NCI-H1436 treated with DMSO at 0.1 percent for 48 hours (cell line): ENCODE results near the gene ZNF358.
A peak's percentile ranks its signal among the peaks of the same experiment; 100 is the strongest.

Source experiments
- DNase-seq: peaks from one replicate; lab custom pipeline; 2025; lab: John Stamatoyannopoulos, UW

ZNF358 gene

DNA sequence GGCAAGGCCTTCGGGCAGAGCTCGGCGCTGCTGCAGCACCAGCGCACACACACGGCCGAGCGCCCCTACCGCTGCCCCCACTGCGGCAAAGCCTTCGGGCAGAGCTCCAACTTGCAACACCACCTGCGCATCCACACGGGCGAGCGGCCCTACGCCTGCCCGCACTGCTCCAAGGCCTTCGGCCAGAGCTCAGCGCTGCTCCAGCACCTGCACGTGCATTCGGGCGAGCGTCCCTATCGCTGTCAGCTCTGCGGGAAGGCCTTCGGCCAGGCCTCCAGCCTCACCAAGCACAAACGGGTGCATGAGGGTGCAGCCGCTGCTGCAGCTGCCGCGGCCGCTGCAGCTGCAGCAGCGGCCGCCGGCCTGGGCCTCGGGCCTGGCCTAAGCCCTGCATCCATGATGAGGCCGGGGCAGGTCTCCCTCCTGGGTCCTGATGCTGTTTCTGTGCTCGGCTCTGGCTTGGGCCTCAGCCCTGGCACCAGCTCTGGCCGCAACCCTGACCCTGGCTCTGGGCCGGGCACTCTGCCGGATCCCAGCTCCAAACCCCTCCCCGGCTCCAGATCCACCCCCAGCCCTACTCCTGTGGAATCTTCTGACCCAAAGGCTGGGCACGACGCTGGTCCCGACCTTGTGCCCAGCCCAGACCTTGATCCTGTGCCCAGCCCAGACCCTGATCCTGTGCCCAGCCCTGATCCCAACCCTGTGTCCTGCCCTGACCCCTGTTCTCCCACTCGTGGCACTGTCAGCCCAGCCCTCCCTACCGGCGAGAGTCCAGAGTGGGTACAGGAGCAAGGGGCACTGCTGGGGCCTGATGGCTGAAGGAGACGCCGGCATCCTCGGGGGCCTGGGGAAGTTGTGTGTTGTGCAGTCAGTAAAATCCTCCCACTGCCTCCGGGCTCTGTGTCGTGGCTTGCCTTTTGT, 4.5 kb downstream of the ZNF358 start:
- DNase-seq: no peak

DNA sequence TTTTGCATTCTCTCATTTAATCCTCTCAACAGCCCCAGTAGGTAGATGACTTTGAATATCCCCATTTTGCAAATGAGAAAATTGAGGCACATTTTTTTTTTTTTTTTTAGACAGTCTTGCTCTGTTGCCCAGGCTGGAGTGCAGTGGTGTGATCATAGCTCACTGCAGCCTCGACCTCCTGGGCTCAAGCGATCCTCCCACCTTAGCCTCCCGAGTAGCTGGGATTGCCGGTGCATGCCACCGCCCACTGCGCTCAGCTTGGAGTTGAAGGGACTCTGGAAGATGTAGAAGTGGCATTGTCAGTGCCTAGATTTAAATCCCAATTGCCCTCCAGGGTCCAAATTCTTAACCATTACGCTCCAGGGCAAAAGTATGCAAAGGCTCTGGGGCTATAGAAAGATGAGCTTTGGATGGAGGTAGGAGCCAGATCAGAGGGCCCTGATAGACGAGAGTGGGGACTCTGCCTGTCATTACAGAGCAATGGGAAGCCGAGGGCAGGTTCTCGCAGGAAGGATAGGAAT, 5.7 kb downstream of the ZNF358 start:
- no peak for DNase-seq

DNA sequence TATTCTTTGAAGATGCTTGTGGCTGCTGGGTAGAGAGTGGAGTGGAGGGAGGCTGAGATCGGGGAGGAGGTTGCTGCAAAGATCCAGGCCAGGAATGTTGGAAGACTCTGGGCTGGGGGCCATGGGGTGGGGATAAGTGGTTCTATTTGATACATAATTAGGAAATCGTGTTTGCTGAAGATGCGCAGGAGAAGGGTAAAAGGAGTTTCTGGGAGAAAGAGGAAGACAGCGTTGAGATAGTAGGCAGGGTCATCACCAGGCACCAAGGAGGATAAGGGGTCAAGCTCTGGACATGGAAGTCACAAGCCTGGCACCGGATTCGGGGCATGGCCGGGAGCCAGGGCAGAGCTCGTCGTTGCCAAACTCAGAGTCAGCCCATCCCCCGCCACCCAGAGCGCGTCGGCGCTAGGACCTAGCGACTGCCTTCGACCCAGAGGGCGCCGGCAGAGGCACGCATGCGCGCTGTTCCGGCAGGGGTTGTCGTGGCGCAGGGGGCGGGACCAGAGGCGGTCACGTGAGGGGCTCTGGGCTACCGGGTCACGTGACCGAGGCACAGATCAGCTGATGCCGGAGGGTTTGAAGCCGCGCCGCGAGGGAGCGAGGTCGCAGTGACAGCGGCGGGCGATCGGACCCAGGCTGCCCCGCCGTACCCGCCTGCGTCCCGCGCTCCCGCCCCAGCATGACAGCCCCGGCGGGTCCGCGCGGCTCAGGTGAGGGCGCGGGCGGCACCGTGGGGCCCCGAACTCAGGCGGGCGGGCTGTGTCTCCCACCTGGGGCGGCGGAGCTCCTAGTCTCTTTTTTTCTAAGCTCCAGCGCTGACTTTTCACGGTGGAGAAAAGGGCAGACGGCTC, 6.4 kb downstream of the ZNF358 start, which contains the start of gene MCOLN1:
MCOLN1 (plus strand) TSS at position 553 of the 851 bp plus-strand sequence; CDS start at position 680, 127 bp downstream.
- peak; percentile 57 for DNase-seq

DNA sequence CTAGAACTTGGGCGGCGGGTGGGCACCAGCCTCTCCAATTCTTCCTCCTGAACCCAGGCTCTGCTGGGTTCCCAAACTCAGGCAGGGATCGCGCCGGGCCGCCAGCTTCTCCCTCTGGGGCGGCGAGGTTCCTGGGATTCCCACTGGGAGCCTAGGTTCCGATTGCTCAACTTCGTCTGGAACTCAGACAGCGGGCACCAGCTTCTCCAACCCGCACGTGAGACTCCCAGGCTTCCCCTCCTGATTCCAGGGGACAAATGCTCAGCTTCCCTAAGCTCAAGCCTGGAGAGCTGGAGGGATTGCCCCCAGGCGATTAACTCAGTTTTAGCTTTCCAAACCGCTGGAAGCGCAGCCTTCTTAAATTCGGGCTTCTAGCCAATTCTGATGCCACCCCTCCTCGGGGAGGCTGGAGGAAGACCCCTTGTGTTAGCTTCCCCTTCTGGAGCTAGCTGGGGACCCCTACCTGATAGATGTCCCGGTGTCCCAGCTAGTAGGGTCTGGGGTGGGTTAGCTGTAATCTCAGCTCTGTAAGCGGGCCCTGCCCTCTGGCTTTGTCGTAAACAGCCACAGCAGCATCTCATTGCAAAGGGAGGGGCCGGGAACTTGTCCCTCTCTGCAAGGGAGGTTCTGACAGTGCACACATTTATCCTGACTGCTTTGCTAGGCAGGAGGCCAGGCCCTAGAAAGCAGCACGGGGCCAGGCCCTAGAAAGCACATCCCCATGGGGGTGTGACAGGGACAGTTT, 7.2 kb downstream of the ZNF358 start:
- DNase-seq: no peak

DNA sequence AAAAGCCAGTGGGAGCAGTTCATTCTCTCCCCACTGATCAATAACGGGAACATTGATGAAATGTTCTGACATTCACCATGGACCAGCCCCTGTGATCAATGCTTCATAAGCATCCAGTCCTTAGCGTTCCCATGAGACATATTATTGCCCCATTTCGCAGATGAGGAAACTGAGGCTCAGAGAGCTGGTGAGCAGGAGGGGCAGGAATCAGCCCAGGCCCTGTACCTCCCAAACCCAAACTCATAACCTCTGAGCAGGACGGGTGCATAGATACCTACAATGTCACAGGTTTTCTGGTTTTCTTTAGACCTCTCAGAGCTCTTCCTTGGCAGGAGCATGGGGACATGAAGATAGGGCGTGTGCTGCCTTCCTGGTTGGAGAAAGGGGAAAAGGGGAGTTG, 8.6 kb downstream of the ZNF358 start:
- no peak for DNase-seq

DNA sequence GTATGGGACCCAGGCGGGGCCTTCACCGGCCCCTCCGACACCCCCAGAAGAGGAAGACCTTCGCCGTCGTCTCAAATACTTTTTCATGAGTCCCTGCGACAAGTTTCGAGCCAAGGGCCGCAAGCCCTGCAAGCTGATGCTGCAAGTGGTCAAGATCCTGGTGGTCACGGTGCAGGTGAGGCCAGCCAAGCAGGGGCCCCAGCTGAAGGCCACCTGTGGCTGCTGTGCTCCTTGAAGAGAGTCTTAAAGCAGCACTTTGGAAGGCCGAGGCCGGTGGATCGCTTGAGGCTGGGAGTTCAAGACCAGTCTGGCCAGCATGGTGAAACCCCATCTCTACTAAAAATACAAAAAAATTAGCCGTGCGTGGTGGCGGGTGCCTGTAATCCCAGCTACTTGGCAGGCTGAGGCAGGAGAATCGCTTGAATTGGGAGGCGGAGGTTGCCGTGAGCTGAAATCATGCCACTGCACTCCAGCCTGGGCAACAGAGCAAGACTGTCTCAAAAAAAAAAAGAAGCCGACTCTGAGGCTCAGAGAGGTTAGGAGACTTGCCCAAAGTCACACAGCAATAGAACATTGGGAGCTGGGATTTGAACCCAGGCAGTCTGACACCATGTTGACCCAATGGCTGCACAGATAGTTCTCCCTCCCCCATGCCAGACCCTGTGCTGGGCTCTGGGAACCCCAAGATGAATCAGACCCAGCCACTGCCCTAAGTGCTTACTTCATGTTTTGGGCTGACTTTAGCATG, 9.3 kb downstream of the ZNF358 start:
- DNase-seq: no peak

DNA sequence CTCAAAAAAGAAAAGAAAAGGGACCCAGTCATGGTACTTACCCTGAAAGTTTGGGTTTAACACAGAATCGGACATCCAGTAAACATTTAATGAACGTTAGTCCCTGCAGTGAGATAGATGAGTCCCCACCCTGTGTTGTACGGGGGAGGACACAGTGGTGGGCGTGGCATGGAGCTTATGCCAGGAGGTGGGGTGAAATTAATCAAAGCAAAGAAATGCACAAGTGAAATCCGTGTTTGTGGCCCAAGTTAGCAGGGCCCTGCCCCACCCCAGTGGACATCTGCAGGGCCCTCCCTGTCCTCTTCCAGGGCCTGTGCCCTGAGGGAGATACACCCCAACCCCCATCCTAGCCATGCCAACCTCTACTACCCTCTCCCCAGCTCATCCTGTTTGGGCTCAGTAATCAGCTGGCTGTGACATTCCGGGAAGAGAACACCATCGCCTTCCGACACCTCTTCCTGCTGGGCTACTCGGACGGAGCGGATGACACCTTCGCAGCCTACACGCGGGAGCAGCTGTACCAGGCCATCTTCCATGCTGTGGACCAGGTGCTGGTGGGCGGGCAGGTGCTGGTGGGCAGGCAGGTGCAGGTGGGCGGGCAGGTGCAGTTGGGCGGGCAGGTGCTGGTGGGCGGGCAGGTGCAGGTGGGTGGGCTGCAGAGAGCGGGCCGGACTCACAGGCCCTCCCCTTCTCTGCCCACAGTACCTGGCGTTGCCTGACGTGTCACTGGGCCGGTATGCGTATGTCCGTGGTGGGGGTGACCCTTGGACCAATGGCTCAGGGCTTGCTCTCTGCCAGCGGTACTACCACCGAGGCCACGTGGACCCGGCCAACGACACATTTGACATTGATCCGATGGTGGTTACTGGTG, 10.4 kb downstream of the ZNF358 start:
- no peak for DNase-seq

DNA sequence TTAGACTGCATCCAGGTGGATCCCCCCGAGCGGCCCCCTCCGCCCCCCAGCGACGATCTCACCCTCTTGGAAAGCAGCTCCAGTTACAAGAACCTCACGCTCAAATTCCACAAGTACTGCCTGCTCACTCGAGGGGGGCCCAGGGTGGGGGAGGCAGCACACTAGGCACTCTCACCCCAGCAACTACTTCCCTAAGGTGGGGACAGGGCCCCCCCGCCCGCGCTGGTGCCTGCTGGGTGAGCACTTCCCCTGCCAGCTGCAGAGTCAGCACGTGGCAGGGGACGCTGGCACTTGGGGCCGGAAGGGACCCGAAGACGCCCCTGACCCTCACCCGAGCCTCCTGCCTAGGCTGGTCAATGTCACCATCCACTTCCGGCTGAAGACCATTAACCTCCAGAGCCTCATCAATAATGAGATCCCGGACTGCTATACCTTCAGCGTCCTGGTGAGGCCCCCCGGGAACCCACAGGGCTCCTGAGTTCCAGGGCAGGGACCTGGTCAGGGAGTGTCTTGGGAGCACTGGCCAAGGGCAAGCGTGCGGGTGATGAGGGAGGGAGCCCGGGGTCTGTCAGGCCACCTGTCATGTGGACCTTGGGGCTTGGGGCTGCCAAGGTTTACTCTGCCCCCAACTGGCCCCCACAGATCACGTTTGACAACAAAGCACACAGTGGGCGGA, 11.8 kb downstream of the ZNF358 start:
- no peak for DNase-seq

DNA sequence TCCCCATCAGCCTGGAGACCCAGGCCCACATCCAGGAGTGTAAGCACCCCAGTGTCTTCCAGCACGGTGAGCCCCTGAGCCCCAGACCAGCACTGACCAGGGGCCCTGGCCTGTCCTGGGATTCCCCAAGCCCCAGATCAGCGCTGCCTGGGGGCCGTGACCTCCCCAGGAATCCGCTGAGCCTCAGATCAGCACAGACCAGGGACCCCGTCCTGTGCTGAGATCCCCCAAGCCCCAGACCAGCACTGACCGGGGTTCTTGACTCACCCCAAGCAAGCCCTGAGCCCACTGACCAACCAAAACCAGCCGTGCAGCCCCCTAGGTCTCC, 12.3 kb downstream of the ZNF358 start:
- DNase-seq: no peak

DNA sequence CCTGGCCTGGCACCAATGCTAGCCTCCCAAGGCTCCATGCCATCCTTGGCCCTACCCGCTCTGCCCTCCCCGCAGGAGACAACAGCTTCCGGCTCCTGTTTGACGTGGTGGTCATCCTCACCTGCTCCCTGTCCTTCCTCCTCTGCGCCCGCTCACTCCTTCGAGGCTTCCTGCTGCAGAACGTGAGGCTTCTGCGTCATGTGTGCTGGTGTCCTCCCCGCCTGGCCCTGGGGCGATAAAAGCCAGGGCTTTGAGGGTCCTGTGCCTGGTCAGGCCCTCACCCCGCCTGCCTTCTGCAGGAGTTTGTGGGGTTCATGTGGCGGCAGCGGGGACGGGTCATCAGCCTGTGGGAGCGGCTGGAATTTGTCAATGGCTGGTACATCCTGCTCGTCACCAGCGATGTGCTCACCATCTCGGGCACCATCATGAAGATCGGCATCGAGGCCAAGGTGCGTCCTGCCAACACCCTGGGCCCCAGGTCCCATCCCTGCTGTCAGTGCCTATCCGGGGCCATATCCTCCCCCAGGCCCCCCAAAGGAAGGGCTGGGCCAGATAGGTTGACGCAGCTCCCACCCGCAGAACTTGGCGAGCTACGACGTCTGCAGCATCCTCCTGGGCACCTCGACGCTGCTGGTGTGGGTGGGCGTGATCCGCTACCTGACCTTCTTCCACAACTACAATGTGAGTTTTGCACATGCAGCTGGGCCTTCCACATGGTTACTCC, 12.8 kb downstream of the ZNF358 start:
- DNase-seq: no peak

DNA sequence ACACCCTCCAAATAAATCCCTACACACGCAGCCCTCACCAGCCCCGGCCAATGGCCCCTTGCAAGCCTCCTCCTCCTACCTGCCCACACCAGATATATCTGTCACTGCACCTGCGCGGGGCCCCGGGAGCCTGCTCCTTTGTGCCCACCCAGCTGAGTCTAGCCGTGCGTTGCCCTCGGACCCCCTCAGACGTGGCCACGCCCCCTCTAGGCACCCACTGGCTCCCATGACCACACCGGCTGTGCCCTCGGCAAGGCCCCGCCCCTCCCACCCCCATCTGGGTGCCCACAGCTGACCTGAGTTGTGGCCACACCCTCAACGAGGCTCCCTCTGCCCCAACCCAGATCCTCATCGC, 13.3 kb downstream of the ZNF358 start:
- no peak for DNase-seq

DNA sequence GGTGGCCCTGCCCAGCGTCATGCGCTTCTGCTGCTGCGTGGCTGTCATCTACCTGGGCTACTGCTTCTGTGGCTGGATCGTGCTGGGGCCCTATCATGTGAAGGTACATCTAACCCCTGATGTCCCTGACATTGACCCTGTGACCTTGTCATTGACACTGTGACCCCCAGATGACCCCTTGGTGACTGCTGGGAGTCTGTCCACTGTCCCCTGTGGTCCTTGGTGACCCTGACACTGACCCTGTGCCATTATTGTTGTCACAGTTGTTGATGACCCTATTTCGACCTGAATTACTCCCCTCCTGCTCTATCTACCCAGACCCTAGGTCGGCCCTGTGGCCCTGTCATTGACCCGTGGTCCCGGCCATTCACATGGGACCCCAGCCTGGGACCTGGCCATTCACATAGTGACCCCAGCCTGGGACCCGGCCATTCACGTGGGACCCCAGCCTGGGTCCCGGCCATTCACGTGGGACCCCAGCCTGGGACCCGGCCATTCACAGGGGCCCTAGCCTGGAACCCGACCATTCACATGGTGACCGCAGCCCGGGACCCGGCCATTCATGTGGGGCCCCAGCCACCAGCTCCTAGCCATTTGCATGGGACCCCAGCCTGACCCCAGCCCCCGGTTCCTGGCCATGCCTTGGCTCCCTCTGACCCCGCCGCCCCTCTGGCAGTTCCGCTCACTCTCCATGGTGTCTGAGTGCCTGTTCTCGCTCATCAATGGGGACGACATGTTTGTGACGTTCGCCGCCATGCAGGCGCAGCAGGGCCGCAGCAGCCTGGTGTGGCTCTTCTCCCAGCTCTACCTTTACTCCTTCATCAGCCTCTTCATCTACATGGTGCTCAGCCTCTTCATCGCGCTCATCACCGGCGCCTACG, 13.9 kb downstream of the ZNF358 start:
- DNase-seq: no peak

DNA sequence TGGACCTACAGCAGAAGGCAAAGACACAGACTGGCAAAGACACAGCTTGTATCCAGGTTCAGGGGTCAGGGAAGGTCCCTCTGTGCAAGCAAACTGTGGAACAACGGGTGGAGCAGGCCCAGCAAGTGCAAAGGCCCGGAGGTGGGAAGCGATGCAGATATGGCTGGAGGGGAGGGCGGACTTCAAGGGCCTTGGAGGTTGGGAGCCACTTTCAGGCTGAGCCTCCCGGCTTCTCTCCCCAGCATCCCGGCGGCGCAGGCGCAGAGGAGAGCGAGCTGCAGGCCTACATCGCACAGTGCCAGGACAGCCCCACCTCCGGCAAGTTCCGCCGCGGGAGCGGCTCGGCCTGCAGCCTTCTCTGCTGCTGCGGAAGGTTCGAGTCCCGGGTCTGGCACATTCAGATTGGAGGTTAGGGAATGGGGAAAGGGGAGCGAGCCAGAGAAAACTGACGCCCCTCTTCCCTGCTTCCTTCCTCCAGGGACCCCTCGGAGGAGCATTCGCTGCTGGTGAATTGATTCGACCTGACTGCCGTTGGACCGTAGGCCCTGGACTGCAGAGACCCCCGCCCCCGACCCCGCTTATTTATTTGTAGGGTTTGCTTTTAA, 17.5 kb downstream of the ZNF358 start:
- DNase-seq: no peak

DNA sequence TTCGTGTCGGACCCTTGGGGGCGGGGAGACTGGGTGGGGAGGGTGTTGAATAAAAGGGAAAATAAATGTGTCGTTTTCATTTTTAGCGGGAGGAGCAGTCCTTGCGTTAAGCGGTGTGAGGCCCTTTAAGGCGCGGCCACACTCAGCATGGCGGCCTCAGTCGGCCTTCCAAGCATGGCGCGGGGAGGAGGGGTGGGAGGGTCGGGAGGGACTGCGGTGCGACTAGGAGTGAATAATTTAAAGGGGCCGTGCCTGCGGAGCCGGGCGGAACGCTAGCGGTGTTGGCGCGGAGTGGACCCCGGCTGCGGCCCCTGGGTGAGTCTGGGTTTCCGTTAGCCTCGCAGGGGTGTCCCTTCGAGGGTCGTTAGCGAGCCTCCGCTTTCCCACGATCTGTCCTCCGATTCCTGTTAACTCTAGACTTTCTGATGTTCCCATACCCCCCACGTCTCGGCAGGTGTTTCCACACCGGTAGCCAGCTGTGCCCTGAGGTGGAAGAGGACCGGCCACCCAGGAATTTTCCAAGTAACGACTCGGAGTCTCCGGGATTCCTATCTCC, 18.1 kb downstream of the ZNF358 start:
- DNase-seq: peak; percentile 20

DNA sequence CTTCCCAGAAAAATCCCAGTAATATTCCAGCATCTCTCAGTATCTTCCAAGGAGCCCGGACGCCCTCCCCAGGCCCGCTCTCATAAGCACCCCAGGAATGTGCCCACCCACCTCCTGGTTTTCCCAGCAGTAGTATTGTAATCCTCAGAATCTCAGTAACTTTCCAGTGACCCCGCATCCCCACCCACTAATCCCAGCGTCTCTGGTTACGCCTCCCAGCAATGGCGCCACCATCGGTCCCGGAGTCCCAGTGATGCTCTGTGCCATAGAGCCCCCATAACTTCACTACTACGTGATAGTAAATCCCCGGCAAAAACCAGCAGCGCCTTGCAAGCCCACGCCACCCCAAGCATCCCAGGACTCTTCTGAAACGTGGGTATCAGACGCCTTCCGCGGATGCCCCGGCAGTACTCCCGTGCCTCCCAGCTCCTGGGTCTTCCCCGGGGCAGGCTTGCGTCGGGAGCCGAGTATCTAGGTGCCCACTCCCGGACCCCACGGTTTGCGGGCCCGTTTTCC, 18.7 kb downstream of the ZNF358 start:
- DNase-seq: no peak

DNA sequence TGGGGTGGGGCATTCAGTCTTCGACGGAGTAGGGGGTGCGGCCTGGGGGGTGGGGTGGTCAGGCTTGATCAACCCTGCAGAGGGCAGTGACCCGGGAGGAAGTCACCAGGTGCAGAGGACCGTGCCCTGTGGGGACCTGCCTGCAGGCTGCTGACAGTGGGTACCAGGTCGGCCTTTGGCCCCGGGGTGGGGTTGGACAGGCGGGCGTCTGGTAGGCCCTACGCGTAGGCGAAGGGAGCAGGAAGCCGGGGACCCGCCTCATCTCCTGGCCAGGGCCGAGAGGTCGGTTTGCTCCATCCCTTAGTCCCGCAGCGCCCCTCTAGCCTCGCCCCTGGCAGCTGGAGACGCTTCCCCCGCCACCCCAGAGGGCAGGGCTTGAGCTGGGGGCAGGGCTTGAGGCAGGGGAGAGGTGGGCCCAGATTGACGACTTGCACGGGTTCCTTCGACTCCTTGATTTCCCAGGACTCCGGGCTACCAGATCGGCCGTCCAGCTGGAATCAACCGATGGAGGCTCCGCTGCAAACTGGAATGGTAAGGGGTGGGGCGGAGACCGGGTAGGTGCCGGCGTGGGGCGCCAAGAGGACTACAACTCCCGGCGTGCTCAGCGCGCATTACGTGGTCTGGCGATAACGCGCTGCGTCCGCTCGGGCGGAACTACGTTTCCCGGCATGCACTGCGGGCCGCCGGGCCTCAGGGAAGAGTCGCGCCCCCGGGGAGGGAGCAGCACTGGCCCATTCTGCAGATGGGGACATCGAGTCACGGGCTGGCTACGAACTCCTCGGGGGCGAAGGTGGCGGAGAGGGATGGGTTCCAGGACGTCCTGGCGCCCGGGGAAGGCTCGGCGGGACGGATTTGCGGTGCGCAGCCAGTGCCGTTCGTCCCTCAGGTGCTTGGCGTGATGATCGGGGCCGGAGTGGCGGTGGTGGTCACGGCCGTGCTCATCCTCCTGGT, 19.4 kb downstream of the ZNF358 start, which contains the start of gene PNPLA6:
PNPLA6 (plus strand) TSS at position 671 of the 951 bp plus-strand sequence; CDS start at position 743, 72 bp downstream.
- peak; percentile 16 for DNase-seq
